NCI-H1105 (cell line): ENCODE measurements around the gene EMCN.
"Not testable (repeated sequence)": the region's sequence is repeated elsewhere in the genome, so short reads cannot be mapped to it uniquely, and the experiment has no call there.

Experiments used
- DNase-seq: peaks from one replicate; lab custom pipeline; 2025; lab: John Stamatoyannopoulos, UW

EMCN gene

DNA sequence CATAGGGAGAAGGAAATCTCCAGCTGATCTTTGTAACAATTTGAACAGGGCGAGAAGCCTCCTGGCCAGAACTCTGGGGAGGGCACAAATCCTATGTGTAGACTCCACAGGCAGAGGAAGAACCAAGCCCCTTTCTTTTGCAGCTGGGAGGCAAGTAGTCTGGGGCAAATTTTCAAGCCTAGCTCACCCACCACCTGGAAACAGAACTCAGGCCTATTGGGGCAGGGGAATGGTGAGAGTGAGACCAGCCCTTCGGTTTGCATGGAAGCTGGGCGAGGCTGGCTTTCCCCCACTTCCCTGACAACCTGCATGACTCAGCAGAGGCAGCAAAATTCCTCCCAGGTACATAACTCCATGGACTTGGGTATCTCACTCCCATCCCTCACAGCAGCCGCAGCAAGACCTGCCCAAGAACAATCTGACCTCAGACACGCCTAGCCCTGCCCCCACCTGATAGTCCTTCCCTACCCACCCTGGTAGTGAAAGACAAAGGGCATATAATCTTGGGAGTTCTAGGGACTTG lies 138.2 kb downstream of the EMCN start:
- no peak for DNase-seq

DNA sequence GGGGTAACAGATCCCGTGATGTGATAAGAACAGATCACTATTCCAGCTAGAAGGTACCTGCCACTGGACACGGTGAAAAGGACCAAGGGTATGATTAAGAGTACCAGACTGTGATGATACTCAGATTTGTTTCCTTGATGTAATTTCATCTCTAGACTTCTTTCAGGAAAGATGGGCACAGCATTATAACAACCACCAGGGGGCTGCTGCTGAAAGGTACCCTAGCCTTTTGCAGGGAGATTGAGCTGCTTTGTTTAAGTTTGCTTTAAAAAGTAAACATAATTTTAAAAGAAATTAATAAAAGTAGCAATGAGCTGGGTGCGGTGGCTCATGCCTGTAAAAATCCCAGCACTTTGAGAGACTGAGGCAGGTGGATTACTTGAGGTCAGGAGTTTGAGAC lies 145.4 kb downstream of the EMCN start:
- DNase-seq = no peak

DNA sequence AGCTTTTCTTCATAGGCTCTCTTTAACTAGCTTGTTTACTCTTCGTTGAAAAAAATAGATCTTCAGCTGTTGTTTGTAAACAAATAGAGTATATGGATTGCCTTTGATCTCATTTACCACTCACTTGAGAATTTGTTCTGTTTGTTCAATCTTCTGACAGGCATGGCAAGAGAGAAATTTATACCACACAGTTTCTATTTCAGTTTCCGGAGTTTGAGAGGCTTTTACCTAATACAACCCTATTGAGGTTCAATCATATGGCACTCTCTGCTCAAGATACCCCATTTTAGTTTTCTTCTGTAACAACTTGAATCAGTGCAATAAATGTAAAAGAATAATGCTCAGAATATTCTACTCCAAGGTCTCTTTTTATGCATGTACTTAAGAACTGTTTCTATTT lies 148.0 kb downstream of the EMCN start:
- DNase-seq = no peak

DNA sequence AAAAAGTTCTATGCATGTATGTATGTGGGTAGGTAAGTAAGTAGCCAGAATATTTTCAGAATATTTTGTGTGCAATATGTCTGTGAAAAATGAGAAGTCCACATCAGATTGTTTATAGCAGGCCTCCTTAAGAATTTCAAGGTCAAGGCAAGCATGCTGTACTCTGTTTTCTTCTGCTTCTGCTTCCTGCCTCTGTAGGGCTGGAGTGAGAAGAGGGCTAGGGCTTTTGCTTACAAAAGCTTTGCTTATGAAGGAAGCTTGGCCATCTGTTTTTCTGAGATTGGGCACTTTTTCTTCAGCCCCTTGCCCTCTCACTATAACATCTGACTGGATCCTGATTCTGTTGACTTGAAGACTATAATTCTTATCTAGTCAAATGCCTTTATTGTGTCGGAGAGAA lies 150.4 kb downstream of the EMCN start:
- no peak for DNase-seq

DNA sequence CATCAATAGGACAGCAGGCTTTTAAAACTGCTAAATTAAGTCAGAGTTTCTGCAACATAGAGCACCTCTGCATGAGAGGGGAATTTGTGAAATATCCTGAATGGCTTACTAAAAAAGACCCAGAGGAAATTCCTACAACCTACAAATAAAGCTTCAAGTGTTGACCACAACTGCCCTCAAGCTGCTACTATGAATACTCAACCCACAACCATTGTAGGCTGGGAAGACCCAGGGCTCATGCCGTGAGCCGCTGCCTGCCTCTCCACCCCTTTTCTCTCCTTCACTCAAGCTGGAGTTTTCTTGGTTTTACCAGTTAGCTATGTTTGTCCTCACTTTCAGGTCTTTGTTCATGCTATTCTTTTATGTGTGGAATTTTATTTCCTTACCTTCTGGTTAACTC lies 151.6 kb downstream of the EMCN start:
- no peak for DNase-seq

DNA sequence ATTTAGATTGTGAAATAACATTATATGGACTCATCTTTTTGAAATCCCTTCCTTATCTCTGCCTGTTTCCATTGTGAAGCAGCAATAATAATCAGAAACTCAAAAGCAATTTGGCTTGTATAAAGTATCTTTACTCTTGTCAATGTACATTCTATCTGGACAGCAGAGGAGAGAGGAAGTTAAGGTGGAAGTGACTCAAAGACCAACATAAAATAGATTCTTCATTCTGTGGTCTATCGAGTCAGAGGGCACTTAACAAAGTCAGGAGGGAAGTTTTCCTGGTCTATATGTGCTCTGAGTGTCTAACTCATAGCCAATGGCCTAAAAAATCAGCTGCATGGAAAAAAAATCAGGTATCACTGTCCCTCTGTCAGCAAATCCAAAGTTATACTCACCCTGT lies 155.5 kb downstream of the EMCN start:
- no peak for DNase-seq

DNA sequence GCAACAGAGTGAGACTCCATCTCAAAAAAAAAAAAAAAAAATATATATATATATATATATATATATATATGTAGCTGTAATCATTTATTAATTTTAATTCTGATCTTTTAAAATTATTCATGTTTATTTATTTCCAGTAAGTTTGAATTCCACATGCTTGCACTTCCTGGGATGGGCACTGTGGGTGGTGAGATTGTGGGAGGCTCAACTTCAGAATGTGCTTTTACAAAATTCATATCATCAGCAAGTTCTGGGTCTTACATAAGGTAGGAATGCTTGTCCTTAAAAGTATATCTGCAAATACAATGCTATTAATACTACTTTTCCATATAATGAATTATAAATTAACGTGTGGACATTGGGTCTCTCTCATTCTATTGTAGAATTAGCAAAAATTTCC lies 156.5 kb downstream of the EMCN start:
- no peak for DNase-seq

DNA sequence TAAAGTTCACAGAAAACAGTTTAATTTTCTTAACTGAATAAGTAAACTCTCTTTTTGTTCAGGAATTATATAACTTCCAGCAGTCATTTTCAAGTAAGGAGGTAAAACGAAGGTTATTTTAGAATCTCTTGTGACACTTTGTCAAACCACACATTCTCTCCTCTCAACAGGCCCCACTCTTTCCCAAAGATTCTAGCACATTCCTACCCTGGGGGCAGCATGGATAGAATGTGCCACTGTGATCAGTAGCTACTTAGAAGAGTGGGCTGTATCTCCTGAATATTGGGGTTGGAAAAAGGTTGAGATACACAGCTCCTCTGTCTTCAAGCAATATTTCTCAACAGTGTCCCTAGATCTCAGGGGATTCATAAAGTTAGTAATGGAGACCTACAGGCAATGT lies 157.6 kb downstream of the EMCN start:
- DNase-seq = no peak

DNA sequence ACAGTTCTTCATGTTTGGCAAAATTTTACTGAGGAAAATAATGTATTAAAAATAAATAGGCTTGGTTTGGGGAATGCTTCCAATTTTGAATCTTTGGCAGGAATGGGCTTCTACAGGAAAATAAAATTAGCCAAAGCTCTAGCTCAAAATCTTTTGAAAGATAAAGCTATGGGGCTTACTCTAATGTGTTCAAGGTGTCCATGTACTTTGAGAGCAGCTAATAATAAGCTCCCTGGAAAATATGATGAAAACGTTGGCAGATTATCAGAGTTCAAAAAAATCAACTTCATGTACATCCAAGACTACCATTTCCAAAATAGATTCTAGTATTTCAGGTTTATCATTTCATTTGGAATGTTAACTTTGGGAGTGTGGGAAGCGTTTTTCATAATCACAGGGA lies 158.4 kb downstream of the EMCN start:
- no peak for DNase-seq

DNA sequence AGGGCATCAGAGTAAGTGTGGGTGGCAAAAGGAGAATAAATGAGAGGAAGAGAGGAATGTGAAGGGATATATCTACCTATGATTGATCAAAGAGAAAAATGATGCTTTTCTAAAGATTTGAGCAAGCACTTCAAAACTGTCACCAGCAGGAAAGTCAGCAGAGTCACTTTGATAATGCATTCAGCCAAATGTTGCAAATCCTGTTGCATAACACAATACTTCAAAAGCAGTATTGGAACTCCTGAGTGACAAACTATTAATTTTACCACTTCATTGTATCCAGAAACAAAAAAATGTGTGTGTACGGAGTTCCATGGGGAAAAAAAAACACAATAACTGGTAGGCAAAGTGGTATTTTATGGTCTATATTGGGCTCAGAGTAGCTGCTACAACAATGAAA lies 160.3 kb downstream of the EMCN start:
- DNase-seq = no peak

DNA sequence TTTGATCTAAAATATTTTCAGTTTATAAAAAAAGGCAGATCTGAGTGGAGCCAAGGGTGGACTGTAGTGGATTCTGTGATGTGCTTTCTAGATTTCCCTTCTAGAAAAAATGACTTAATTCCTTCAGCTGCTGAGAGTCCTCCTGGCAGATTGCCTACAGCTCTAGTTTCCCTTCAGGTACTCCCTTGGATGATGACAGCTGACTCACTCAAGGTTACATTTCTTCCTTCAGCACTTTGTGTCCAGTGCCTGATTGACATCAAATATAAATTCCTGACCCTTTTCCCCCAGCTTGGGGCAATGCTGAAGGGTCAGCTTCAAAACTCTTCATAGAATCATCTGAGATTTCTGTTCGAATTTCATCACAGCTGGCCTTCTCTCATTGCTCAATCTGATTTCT lies 161.7 kb downstream of the EMCN start:
- no peak for DNase-seq

DNA sequence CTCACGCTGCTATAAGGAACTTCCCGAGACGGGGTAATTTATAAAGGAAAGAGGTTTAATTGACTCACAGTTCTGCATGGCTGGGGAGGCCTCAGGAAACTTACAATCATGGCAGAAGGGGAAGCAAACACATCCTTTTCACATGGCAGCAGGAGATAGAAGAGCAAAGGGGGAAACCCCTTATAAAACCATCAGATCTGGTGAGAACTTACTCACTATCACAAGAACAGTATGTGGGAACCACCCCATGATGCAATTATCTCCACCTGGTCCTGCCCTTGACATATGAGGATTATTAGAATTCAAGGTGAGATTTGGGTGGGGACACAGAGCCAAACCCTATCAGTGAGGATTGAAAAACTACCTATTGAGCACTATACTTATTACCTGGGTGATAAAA lies 165.5 kb downstream of the EMCN start:
- DNase-seq = not testable (repeated sequence)

DNA sequence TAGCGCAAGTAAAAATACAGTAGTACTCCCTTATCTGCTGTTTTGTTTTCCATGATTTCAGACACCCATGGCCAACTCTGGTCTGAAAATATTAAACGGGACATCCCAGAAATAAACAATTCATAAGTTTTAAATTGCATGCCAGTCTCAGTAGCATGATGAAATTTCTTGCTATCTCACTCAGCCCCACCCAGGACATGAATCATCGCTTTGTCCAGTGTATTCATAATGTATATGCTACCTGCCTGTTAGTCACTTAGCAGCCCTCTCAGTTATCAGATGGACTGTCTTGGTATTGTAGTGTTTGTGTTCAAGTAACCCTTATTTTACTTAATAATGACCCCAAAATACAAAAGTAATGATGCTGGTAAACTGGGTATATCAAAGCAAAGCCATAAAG lies 169.3 kb downstream of the EMCN start:
- no peak for DNase-seq

DNA sequence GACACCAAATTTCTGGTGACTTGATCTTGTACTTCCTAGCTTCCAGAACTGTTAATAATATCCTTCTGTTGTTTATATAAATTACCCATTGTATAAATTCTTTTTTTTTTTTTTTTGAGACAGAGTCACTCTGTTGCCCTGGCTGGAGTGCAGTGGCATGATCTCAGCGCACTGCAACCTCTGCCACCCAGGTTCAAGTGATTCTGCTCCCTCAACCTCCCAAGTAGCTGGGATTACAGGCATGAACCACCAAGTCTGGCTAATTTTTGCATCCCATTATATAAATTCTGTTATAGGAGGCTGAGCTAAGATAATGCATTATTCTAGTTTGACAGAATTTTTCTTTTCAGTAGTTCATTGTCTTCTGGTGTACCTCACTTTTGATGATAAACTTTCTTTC lies 170.6 kb downstream of the EMCN start:
- DNase-seq = no peak

DNA sequence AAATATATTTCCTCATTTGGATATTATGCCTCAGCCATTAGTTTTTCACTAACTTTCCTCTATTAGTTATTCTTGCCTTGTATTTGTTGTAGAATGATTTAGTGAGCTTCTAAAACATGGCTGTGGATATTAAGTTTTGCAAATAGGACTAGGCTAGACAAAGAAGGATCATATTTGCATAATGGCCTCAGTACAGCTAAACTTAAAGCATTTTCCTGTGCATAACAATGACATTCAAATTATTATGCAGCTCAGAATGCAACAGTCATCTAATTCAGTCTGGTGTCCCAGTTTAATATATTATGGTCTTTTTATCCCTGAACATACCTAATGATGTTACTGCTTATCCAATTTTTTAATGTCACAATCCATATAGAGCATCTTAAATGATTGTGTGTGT lies 172.2 kb downstream of the EMCN start:
- DNase-seq = no peak
